Measurements from ENCODE around the gene RHOXF2.
A peak's percentile ranks its signal among the peaks of the same experiment; 100 is the strongest.

RHOXF2 gene

DNA sequence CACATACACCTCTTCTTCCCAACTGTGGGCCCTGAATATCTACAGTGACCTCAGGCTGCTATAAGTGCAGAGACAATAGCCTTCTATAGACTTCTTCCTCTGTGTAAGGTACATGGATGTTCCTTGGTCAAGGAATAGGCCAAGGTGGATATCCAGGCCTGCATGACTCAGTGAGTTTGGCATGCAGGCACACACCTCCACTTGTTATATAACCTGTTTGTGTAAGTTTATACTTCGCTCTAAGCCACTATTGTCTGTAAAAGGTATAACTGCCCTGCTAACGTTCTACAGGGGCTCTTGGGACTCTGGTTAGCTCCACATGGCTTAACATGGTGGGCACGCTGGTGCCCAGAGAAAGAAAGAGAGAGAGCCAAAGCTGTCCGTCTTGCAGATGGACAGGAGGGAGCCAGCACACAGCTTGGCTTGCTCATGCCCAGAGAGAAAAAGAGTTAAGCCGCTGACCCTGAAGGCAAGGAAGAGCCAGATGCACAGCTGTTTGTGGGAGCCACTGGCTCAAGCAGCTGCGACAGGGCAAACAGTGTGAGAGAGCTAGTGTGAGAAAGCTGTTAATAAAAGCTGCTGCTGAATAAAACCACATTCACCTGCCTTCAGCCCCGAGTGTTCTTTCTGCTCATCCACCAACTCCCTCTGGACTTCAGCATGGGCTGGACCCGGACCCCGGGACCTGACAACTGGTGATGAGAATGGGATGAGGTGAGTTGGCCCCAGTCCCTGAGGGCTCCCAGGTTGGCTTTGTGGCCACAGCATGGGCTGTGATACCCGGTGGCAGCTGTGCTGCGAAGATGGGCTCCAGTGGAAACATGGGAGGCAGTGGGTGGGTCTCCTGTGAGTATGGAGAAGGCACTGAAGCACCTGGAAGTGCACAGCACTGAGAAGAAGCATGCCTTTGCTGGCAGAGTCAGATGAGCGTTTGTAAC is 47.7 kb downstream of the RHOXF2 start:
- DNase-seq = no peak

GRCh38 chrX:120207009-120207605 is 48.7 kb downstream of the RHOXF2 start:
- DNase-seq = peak; percentile 1

GRCh38 chrX:120213438-120214265 is 55.2 kb downstream of the RHOXF2 start:
- peak; percentile 58 for DNase-seq

Data from NCI-H69 (cell line).